ENCODE measurements around the gene VDAC2. TPM values are rescaled to one million over a fixed set of nuclear protein-coding genes. Genes with fewer than 3 reads are reported as not detected.

VDAC2 gene
- total and polyA plus RNA-seq, 10 of the 15 experiments (the other 5 are each of a cell fraction or from before 2014, with no cell fraction given), result 73.4 to 294 (median 146) TPM

DNA sequence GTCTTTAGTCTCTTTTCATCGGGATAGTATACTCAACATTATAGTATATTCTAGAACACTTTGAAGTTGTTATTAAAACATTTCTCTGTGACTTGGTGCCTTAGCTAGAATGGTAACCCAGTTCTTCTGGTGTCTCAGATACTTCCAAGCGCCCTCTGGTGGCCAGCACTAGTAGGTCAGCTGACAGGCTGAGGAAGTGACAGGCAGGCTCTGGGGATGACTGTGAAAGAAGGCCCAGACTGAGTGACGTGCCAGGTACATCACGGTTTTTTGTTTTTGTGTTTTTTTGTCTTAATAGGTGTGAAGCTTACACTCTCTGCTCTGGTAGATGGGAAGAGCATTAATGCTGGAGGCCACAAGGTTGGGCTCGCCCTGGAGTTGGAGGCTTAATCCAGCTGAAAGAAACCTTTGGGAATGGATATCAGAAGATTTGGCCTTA is 20.0 kb downstream of the VDAC2 start (continued):
- TF ChIP-seq IRF5 (IDR thresholded peaks at IDR 0.05; ENCODE audit: borderline replicate concordance) (no peak), ZNF622 (IDR thresholded peaks at IDR 0.05) (no peak), RELB (IDR thresholded peaks at IDR 0.05; ENCODE audit: low read depth) (no peak), ZZZ3 (IDR thresholded peaks at IDR 0.05; ENCODE audit: control insufficient read depth, insufficient read length, low read depth) (no peak), SREBF1 (IDR thresholded peaks at IDR 0.05; ENCODE audit: low read length) (no peak), NFYA (IDR thresholded peaks at IDR 0.05; ENCODE audit: borderline replicate concordance, low read depth, low read length) (no peak), TARDBP (IDR thresholded peaks at IDR 0.05; ENCODE audit: borderline replicate concordance) (no peak), RAD51 (IDR thresholded peaks at IDR 0.05) (peak; percentile 85), HDAC6 (IDR thresholded peaks at IDR 0.05; ENCODE audit: unreplicated experiment) (no peak), FOXK2 (IDR thresholded peaks at IDR 0.05) (no peak), CEBPB (IDR thresholded peaks at IDR 0.05; ENCODE audit: borderline replicate concordance in 1 of 2, low read depth in 2 of 2, low read length in 2 of 2) (no peak), MLLT1 (IDR thresholded peaks at IDR 0.05) (no peak), IRF4 (IDR thresholded peaks at IDR 0.05; ENCODE audit: low read depth, low read length) (no peak), ZNF592 (IDR thresholded peaks at IDR 0.05) (no peak), HCFC1 (IDR thresholded peaks at IDR 0.05; ENCODE audit: low read length) (no peak), CHD4 (IDR thresholded peaks at IDR 0.05) (no peak), EGR1 (IDR thresholded peaks at IDR 0.05; ENCODE audit: borderline replicate concordance in 1 of 2, low read depth in 2 of 2, low read length in 2 of 2) (no peak)
- TF ChIP-seq, protein P1, sequence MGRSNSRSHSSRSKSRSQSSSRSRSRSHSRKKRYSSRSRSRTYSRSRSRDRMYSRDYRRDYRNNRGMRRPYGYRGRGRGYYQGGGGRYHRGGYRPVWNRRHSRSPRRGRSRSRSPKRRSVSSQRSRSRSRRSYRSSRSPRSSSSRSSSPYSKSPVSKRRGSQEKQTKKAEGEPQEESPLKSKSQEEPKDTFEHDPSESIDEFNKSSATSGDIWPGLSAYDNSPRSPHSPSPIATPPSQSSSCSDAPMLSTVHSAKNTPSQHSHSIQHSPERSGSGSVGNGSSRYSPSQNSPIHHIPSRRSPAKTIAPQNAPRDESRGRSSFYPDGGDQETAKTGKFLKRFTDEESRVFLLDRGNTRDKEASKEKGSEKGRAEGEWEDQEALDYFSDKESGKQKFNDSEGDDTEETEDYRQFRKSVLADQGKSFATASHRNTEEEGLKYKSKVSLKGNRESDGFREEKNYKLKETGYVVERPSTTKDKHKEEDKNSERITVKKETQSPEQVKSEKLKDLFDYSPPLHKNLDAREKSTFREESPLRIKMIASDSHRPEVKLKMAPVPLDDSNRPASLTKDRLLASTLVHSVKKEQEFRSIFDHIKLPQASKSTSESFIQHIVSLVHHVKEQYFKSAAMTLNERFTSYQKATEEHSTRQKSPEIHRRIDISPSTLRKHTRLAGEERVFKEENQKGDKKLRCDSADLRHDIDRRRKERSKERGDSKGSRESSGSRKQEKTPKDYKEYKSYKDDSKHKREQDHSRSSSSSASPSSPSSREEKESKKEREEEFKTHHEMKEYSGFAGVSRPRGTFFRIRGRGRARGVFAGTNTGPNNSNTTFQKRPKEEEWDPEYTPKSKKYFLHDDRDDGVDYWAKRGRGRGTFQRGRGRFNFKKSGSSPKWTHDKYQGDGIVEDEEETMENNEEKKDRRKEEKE (IDR thresholded peaks at IDR 0.05), result no peak
- TF ChIP-seq, protein P2, sequence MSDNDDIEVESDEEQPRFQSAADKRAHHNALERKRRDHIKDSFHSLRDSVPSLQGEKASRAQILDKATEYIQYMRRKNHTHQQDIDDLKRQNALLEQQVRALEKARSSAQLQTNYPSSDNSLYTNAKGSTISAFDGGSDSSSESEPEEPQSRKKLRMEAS (IDR thresholded peaks at IDR 0.05; ENCODE audit: low read depth, low read length), result no peak
